Body of pancreas (tissue), 4 donors: ENCODE data around the gene PDE10A.

Experiments used
- CTCF ChIP-seq, 7 experiments: fragments of 450-650 bp in 4 of 7; fragments of 200-600 bp in 3 of 7; sonication (generic) in 3 of 7; IDR thresholded peaks; one replicate each; pipeline ENCODE4 v1.5.1; 2016 to 2019; ENCODE audit warnings: antibody characterized with exemption in 7 of 7
- POLR2A ChIP-seq, 3 donors: fragments of 450-650 bp; IDR thresholded peaks; one replicate each; pipeline ENCODE4 v1.6.1; 2016; ENCODE audit warnings: antibody characterized with exemption in 3 of 3, mild to moderate bottlenecking in 2 of 3

- TF ChIP-seq CTCF (IDR thresholded peaks at IDR 0.05) = no peak
- TF ChIP-seq POLR2A (IDR thresholded peaks at IDR 0.05) = no peak
Measured at GRCh38 chr6:165453395-165453794, 209.6 kb downstream of the PDE10A start.
